ENCODE results near the gene ZNF385B.

- no peak for TF ChIP-seq CTCF (IDR thresholded peaks at IDR 0.05)
- no peak for TF ChIP-seq POLR2A (IDR thresholded peaks at IDR 0.05)
Observed at GRCh38 chr2:179692043-179692442, 169.4 kb downstream of the ZNF385B start.

Measured in uterus (tissue), 2 donors.